KMS-11 (cell line): Measurements from ENCODE around the gene DCBLD2.

Source experiments
- H2AFZ ChIP-seq: fragments of 200-600 bp; sonication (generic); 2 replicates; pipeline ENCODE4 v1.6.1; 2016; ENCODE audit warnings: antibody characterized with exemption, mixed run types, low read depth
- H3K27ac ChIP-seq: fragments of 200-600 bp; sonication (generic); 2 replicates; pipeline ENCODE4 v1.6.1; 2016; ENCODE audit warnings: mild to moderate bottlenecking, mixed run types
- H3K27me3 ChIP-seq: fragments of 200-600 bp; sonication (generic); 2 replicates; pipeline ENCODE4 v1.6.1; 2017; ENCODE audit warnings: mild to moderate bottlenecking, low read depth, mixed run types, moderate library complexity; ENCODE audit not compliant: insufficient read depth
- H3K36me3 ChIP-seq: fragments of 200-600 bp; sonication (generic); 2 replicates; pipeline ENCODE4 v1.6.1; 2017; ENCODE audit warnings: mild to moderate bottlenecking, mixed run types; ENCODE audit not compliant: insufficient read depth
- H3K4me1 ChIP-seq: fragments of 200-600 bp; sonication (generic); 2 replicates; pipeline ENCODE4 v1.6.1; 2016; ENCODE audit warnings: mild to moderate bottlenecking, low read depth, mixed run types; ENCODE audit not compliant: poor library complexity, severe bottlenecking
- H3K4me2 ChIP-seq: fragments of 200-600 bp; sonication (generic); 2 replicates; pipeline ENCODE4 v1.7.0; 2016; ENCODE audit warnings: mild to moderate bottlenecking, mixed run types
- H3K4me3 ChIP-seq: fragments of 200-600 bp; sonication (generic); IDR thresholded peaks from 2 replicates; pipeline ENCODE4 v1.6.1; 2017; ENCODE audit warnings: low read depth, low read length, mixed read lengths; ENCODE audit not compliant: insufficient read depth
- H3K79me2 ChIP-seq: fragments of 200-600 bp; sonication (generic); 2 replicates; pipeline ENCODE4 v1.6.1; 2016; ENCODE audit warnings: low read depth, mixed run types; ENCODE audit not compliant: insufficient read depth
- H3K9ac ChIP-seq: fragments of 200-600 bp; sonication (generic); 2 replicates; pipeline ENCODE4 v1.6.1; 2016; ENCODE audit warnings: mild to moderate bottlenecking, mixed run types
- H4K20me1 ChIP-seq: fragments of 200-600 bp; sonication (generic); 2 replicates; pipeline ENCODE4 v1.6.1; 2016; ENCODE audit warnings: mild to moderate bottlenecking, mixed run types; ENCODE audit not compliant: insufficient read depth
- TF ChIP-seq, protein P1 (sequence below): fragments of 200-600 bp; sonication (generic); conservative IDR thresholded peaks from 2 replicates; pipeline ENCODE4 v1.6.1; 2017; ENCODE audit warnings: low read depth, mild to moderate bottlenecking, antibody characterized with exemption, low read length, moderate library complexity, mixed read lengths

DCBLD2 gene

DNA sequence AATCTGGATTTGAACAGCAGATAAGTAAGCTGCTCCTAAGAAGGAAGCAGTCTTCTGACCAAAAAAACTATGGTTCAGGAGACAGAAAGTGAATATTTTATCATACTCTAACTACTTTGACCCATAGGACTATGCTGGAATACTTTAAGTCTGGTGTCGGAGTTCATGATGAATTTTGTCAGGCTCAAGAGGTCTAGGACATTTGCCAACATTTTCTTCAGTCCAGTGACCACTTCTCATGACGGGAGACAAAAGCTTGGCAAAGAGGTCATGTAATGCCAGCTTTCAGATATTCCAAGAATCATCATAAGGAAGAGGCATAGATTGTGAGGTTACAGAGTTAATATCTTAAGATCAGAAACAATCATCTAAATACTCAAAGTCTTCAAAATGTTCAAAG lies 20.5 kb upstream of the DCBLD2 start:
- H3K27me3 ChIP-seq = no peaks in the 10 kb centered on the region
- H3K36me3 ChIP-seq = no peaks in the 10 kb centered on the region
- H3K79me2 ChIP-seq = no peaks in the 10 kb centered on the region
- H3K4me3 ChIP-seq = no peak overlapping the region
- H3K27ac ChIP-seq = no peak overlapping the region
- TF ChIP-seq, protein P1, sequence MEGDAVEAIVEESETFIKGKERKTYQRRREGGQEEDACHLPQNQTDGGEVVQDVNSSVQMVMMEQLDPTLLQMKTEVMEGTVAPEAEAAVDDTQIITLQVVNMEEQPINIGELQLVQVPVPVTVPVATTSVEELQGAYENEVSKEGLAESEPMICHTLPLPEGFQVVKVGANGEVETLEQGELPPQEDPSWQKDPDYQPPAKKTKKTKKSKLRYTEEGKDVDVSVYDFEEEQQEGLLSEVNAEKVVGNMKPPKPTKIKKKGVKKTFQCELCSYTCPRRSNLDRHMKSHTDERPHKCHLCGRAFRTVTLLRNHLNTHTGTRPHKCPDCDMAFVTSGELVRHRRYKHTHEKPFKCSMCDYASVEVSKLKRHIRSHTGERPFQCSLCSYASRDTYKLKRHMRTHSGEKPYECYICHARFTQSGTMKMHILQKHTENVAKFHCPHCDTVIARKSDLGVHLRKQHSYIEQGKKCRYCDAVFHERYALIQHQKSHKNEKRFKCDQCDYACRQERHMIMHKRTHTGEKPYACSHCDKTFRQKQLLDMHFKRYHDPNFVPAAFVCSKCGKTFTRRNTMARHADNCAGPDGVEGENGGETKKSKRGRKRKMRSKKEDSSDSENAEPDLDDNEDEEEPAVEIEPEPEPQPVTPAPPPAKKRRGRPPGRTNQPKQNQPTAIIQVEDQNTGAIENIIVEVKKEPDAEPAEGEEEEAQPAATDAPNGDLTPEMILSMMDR = no peak
- no peak overlapping the region for H3K9ac ChIP-seq
- no peaks in the 10 kb centered on the region for H4K20me1 ChIP-seq
- H3K4me2 ChIP-seq = no peak overlapping the region
- no peaks in the 10 kb centered on the region for H3K4me1 ChIP-seq
- H2AFZ ChIP-seq = no peak overlapping the region

DNA sequence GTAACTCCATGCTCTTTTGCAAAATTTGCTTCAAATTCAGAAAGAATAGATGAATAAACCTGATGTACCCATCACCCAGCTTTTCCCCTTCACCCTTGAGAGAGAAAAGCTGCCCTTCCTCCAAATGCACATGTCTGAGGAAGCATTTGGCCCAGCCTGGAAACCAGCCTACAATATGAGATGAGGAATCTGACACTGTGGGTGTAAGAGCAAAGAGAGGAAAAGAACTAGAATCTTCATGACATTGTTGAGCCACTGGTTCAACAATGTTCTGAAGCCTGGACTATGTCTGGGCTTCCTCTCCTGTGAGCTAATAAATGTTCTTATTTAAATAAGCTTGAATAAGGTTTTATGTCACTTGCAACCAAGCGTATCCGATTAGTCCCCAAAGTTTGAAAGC lies 18.7 kb upstream of the DCBLD2 start:
- H3K4me1 ChIP-seq = no peaks in the 10 kb centered on the region

DNA sequence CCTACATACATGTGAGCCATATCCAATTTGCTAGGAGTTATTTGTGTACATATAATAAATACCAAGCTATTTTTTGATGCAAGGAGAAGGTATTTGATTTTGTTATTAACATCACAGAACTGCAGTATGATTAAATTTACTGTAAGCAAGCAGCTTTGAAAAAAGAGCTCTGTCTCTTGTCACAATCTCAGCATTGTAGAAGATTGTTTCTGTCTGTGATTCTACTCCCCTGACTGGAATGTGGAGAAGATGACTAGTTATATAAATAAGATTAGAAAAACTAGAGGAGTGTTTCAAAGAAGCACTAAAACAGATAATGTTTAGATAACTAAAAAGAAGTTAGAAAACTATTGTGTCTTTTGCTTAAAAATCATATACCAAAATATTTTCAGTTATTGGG lies 17.1 kb upstream of the DCBLD2 start:
- Histone ChIP-seq H3K4me2 (no peak overlapping the region), H3K27me3 (no peaks in the 10 kb centered on the region), H3K36me3 (no peaks in the 10 kb centered on the region), H3K4me1 (no peaks in the 10 kb centered on the region), H3K9ac (no peak overlapping the region), H4K20me1 (no peaks in the 10 kb centered on the region), H3K4me3 (no peak overlapping the region), H3K79me2 (no peaks in the 10 kb centered on the region), H2AFZ (no peak overlapping the region), H3K27ac (no peak overlapping the region)
- TF ChIP-seq, protein P1 = no peak

More for the DNA sequence above, 18.7 kb upstream of the DCBLD2 start:
- no peak overlapping the region for H3K4me3 ChIP-seq
- no peaks in the 10 kb centered on the region for H3K36me3 ChIP-seq
- H3K4me2 ChIP-seq = no peak overlapping the region
- no peaks in the 10 kb centered on the region for H4K20me1 ChIP-seq
- H3K79me2 ChIP-seq = no peaks in the 10 kb centered on the region
- H2AFZ ChIP-seq = no peak overlapping the region
- no peak overlapping the region for H3K27ac ChIP-seq
- no peak overlapping the region for H3K9ac ChIP-seq
- TF ChIP-seq, protein P1 = no peak
- no peaks in the 10 kb centered on the region for H3K27me3 ChIP-seq

DNA sequence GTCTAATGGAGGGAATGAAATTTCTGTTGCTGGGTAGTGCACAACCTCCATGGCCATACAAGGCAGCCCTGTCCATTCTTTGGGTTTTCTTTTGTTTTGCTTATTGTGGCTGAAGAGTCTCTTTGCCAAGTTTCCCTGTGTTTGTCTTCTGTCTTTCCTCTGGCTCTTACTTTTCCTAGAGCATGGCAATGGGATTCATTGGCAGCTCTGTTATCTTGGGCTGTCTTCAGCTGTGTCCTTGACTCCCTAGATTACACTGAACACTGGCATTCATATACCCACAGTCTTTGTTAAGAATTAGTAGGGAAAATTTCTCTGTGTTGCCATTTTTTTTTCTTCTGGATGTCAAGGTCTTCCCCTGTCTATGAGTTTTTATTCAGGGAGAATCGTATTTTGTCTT lies 16.1 kb upstream of the DCBLD2 start:
- Histone ChIP-seq H3K27ac (no peak overlapping the region), H3K79me2 (no peaks in the 10 kb centered on the region), H3K27me3 (no peaks in the 10 kb centered on the region), H3K36me3 (no peaks in the 10 kb centered on the region), H3K4me3 (no peak overlapping the region), H4K20me1 (no peaks in the 10 kb centered on the region), H3K4me1 (no peaks in the 10 kb centered on the region), H3K4me2 (no peak overlapping the region), H2AFZ (no peak overlapping the region), H3K9ac (no peak overlapping the region)
- TF ChIP-seq, protein P1 = no peak
